Measurements from ENCODE around the gene RNF123.
"Not testable (repeated sequence)": the region's sequence is repeated elsewhere in the genome, so short reads cannot be mapped to it uniquely, and the experiment has no call there.

Gene RNF123

GRCh38 chr3:49683162-49683561, 6.2 kb upstream of the RNF123 start:
- no peaks in the 10 kb centered on the region for H3K79me2 ChIP-seq (ENCODE audit: control insufficient read depth, insufficient read depth, low read length, unreplicated experiment)
- H3K4me3 ChIP-seq (ENCODE audit: low read depth, low read length): no peak overlapping the region
- no peaks in the 10 kb centered on the region for H3K4me1 ChIP-seq (ENCODE audit: control insufficient read depth, insufficient read depth, low read length, unreplicated experiment)
- H3K27ac ChIP-seq (ENCODE audit: low read depth, low read length): no peak overlapping the region
- H2AFZ ChIP-seq (ENCODE audit: low read length, unreplicated experiment): no peak overlapping the region
- peaks cover 10% of the 10 kb centered on the region for H3K36me3 ChIP-seq (ENCODE audit: insufficient read depth, low read length)
- peaks cover 3% of the 10 kb centered on the region; the same call in 1 of the 2 replicates for H3K27me3 ChIP-seq (ENCODE audit: insufficient read depth, low read length)

- H3K36me3 ChIP-seq (ENCODE audit: insufficient read depth, low read length); H3K79me2 ChIP-seq (ENCODE audit: control insufficient read depth, insufficient read depth, low read length, unreplicated experiment); H3K27ac ChIP-seq (ENCODE audit: low read depth, low read length); H3K4me3 ChIP-seq (ENCODE audit: low read depth, low read length); H3K4me1 ChIP-seq (ENCODE audit: control insufficient read depth, insufficient read depth, low read length, unreplicated experiment); H3K27me3 ChIP-seq (ENCODE audit: insufficient read depth, low read length); H2AFZ ChIP-seq (ENCODE audit: low read length, unreplicated experiment): not testable (repeated sequence)
These were observed 4.9 kb upstream of the RNF123 start for GRCh38 chr3:49684453-49684852.

DNA sequence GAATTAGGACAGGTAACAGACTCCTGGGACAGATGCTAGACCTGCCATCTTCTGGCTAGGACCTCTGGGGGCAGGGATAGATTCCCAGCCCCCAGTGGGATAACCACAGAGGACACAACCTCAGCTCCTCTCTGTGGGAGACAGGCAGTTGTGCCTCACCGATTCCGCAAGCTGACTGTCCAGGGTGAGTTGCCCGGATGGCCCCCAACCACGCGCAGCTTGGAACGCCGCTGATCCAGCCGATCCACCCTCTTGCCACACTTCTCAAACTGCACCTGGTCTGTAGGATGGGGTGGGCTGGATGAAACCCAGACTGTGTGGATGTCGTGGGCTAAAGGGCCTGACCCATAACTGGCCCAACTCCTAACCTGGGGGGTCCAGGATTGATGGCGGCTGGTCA, 4.3 kb upstream of the RNF123 start:
- not testable (repeated sequence) for H3K27ac ChIP-seq (ENCODE audit: low read depth, low read length); H3K4me1 ChIP-seq (ENCODE audit: control insufficient read depth, insufficient read depth, low read length, unreplicated experiment); H3K27me3 ChIP-seq (ENCODE audit: insufficient read depth, low read length); H3K4me3 ChIP-seq (ENCODE audit: low read depth, low read length); H2AFZ ChIP-seq (ENCODE audit: low read length, unreplicated experiment); H3K36me3 ChIP-seq (ENCODE audit: insufficient read depth, low read length); H3K79me2 ChIP-seq (ENCODE audit: control insufficient read depth, insufficient read depth, low read length, unreplicated experiment)

DNA sequence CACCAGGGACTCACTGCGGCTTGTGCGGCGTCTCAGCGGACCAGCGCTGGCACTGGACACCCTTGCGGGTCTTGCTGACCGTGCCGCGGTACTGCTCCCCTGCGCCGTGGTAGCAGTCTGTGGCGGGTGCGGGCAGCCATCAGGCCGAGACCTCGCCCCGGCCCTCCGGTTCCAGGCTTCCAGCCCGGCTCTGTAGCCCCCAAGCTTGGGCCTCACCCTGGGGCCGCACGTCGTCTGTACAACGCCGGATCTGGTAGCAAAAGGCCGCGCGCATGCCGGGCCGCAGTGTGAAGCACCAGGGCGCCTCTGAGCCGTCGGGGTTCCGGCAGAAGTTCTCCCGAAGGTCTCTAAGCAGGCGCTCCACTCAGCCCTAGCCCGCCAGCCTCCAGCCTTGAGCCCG, 3.5 kb upstream of the RNF123 start:
- not testable (repeated sequence) for H3K79me2 ChIP-seq (ENCODE audit: control insufficient read depth, insufficient read depth, low read length, unreplicated experiment); H3K4me1 ChIP-seq (ENCODE audit: control insufficient read depth, insufficient read depth, low read length, unreplicated experiment); H3K27me3 ChIP-seq (ENCODE audit: insufficient read depth, low read length); H3K27ac ChIP-seq (ENCODE audit: low read depth, low read length); H3K4me3 ChIP-seq (ENCODE audit: low read depth, low read length); H3K36me3 ChIP-seq (ENCODE audit: insufficient read depth, low read length); H2AFZ ChIP-seq (ENCODE audit: low read length, unreplicated experiment)

DNA sequence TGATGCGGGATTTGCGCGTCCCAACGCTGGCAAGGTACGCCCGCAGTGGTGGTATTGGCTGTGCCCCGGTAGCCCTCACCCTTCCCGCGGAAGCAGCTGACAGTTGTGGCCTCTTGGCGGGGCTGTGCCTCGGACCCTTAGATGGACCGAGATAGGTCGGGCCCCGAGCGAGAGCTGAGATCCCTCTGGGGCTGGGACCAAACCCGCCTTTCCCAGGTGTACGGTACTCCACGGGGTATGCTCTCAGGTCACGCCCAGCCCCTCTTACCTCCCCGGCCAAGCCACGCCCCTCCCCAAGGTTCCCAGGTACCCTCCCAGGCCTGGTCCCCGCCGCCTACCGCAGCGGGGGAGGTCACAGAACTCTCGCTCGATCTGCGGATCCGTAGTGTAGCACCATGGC, 3.0 kb upstream of the RNF123 start:
- not testable (repeated sequence) for H3K4me1 ChIP-seq (ENCODE audit: control insufficient read depth, insufficient read depth, low read length, unreplicated experiment); H3K79me2 ChIP-seq (ENCODE audit: control insufficient read depth, insufficient read depth, low read length, unreplicated experiment); H3K27ac ChIP-seq (ENCODE audit: low read depth, low read length); H2AFZ ChIP-seq (ENCODE audit: low read length, unreplicated experiment); H3K27me3 ChIP-seq (ENCODE audit: insufficient read depth, low read length); H3K36me3 ChIP-seq (ENCODE audit: insufficient read depth, low read length)
- H3K4me3 ChIP-seq (ENCODE audit: low read depth, low read length): peak overlapping the region; percentile 49

DNA sequence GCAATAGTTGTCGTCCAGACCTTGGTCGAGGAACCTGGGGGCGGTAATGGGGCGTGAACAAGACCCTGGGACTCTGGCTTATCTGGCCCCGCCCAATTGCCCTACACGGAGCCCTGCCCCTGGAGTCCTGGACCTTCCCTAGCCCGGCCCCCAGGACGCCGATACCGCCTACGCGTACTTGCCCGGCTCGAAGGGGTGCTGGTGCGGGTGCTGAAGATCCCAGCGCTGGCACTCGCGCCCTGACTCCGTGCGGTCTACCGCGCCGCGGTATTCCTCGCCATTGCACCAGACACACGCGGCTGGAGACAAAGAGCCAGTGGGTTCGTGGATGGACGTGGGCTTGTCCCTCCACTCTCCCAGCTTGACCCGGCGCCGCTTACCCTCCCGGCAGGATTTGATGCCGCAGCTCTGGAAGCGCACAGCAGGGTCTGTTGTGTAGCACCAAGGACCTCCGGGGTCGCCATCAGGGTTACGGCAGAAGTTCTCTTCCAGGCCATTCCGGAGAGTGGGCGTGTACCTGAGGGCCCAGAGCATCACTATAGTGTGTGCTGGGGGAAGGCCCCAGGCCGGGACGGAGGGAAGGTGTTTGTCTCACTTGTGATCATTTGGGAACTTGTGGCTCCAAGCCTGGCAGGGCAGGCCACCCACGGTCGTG, 2.5 kb upstream of the RNF123 start:
- H2AFZ ChIP-seq (ENCODE audit: low read length, unreplicated experiment); H3K4me1 ChIP-seq (ENCODE audit: control insufficient read depth, insufficient read depth, low read length, unreplicated experiment); H3K36me3 ChIP-seq (ENCODE audit: insufficient read depth, low read length); H3K27me3 ChIP-seq (ENCODE audit: insufficient read depth, low read length); H3K27ac ChIP-seq (ENCODE audit: low read depth, low read length); H3K79me2 ChIP-seq (ENCODE audit: control insufficient read depth, insufficient read depth, low read length, unreplicated experiment): not testable (repeated sequence)
- peak overlapping the region; percentile 49 for H3K4me3 ChIP-seq (ENCODE audit: low read depth, low read length)

DNA sequence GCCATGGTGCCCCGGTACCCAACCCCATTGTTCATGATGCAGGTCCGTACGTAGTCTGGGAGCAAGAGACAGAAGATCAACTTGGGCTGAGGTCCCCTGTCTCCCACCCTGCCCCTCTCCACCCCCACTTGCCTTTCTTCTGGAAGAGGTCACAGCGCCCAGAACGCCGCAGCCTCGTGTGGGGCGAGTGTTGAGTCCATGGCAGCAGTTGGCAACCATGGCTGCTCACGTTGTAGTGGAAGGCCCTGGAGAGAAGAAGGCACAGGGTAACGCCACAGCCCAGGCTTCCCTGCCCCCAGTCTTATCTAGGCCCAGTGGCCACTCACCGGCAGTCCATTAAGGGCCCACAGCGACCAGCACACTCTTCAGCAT, 1.9 kb upstream of the RNF123 start:
- not testable (repeated sequence) for H3K27me3 ChIP-seq (ENCODE audit: insufficient read depth, low read length); H3K4me3 ChIP-seq (ENCODE audit: low read depth, low read length); H2AFZ ChIP-seq (ENCODE audit: low read length, unreplicated experiment)

GRCh38 chr3:49688338-49689045, 865 bp upstream of the RNF123 start:
- Histone ChIP-seq H3K4me3 (ENCODE audit: low read depth, low read length) (peak overlapping the region; percentile 95), H2AFZ (ENCODE audit: low read length, unreplicated experiment) (peak overlapping the region; percentile 91)
- not testable (repeated sequence) for H3K27me3 ChIP-seq (ENCODE audit: insufficient read depth, low read length); H3K27ac ChIP-seq (ENCODE audit: low read depth, low read length); H3K4me1 ChIP-seq (ENCODE audit: control insufficient read depth, insufficient read depth, low read length, unreplicated experiment); H3K79me2 ChIP-seq (ENCODE audit: control insufficient read depth, insufficient read depth, low read length, unreplicated experiment); H3K36me3 ChIP-seq (ENCODE audit: insufficient read depth, low read length)

More for the DNA sequence above, 1.9 kb upstream of the RNF123 start:
- not testable (repeated sequence) for H3K27ac ChIP-seq (ENCODE audit: low read depth, low read length); H3K79me2 ChIP-seq (ENCODE audit: control insufficient read depth, insufficient read depth, low read length, unreplicated experiment); H3K36me3 ChIP-seq (ENCODE audit: insufficient read depth, low read length); H3K4me1 ChIP-seq (ENCODE audit: control insufficient read depth, insufficient read depth, low read length, unreplicated experiment)

DNA sequence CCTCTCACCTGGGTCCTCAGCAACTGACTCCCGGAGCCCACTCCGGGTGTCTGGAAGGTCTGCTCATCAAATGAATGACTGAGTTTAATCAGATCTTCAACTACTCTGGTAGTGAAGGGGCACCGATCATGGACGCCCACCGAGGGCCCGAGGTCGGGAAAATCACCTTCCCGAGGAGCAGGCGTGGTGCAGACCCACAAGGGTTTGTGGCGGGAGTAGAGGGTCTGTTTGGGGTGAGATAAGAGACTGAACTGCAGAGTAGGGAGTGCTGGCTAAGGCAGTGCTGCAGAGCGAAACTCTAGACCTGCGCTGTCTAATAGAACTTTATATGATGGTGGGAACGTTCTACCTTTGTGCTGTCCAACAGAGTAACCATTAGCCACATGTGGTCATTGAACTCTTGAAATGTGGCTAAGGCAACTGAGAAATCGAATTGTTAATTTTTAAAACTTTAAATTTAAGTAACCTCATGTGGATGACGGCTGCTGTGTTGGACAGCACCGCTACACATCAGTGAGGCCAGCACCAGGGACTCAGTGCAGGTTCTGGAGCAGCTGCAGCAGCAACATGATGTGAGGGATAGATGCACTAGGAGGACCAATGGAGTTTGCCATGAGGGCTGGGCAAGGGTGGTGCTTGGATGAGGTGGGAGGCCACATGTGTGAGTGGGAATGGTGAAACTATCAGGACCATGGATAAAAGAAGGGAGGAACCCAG, 709 bp downstream of the RNF123 start:
- Histone ChIP-seq H3K4me3 (ENCODE audit: low read depth, low read length) (peak overlapping the region; percentile 95), H2AFZ (ENCODE audit: low read length, unreplicated experiment) (peak overlapping the region; percentile 89)
- not testable (repeated sequence) for H3K27me3 ChIP-seq (ENCODE audit: insufficient read depth, low read length); H3K27ac ChIP-seq (ENCODE audit: low read depth, low read length); H3K79me2 ChIP-seq (ENCODE audit: control insufficient read depth, insufficient read depth, low read length, unreplicated experiment); H3K4me1 ChIP-seq (ENCODE audit: control insufficient read depth, insufficient read depth, low read length, unreplicated experiment); H3K36me3 ChIP-seq (ENCODE audit: insufficient read depth, low read length)

- not testable (repeated sequence) for H2AFZ ChIP-seq (ENCODE audit: low read length, unreplicated experiment); H3K27ac ChIP-seq (ENCODE audit: low read depth, low read length); H3K36me3 ChIP-seq (ENCODE audit: insufficient read depth, low read length); H3K4me1 ChIP-seq (ENCODE audit: control insufficient read depth, insufficient read depth, low read length, unreplicated experiment); H3K27me3 ChIP-seq (ENCODE audit: insufficient read depth, low read length); H3K4me3 ChIP-seq (ENCODE audit: low read depth, low read length); H3K79me2 ChIP-seq (ENCODE audit: control insufficient read depth, insufficient read depth, low read length, unreplicated experiment)
These were observed 1.5 kb downstream of the RNF123 start for GRCh38 chr3:49690856-49691255.

DNA sequence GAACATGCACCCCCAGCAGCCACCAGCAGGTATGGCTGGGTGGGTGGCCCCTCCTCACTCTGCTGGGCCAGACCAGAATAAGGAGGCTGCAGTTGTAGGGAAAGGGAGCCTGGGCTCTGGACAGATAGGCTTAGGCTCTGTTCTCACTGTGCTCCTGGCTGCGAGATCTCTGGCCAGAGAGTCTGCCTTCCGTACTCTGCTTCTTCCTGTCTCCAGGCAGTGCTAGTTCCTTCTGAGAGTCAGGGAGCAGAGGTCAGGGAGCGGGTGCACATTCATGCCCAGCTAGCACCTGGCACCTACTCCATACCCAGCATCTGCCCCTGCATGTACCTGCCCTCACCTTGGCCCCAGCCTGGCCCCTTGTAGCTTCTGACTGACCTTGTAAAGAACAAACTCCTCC, 2.1 kb downstream of the RNF123 start:
- not testable (repeated sequence) for H3K27me3 ChIP-seq (ENCODE audit: insufficient read depth, low read length); H2AFZ ChIP-seq (ENCODE audit: low read length, unreplicated experiment); H3K79me2 ChIP-seq (ENCODE audit: control insufficient read depth, insufficient read depth, low read length, unreplicated experiment); H3K4me1 ChIP-seq (ENCODE audit: control insufficient read depth, insufficient read depth, low read length, unreplicated experiment); H3K27ac ChIP-seq (ENCODE audit: low read depth, low read length); H3K4me3 ChIP-seq (ENCODE audit: low read depth, low read length); H3K36me3 ChIP-seq (ENCODE audit: insufficient read depth, low read length)
